HUES6 (cell line): Measurements from ENCODE around the gene DPF1.
A peak's percentile ranks its signal among the peaks of the same experiment; 100 is the strongest.
"Not testable (repeated sequence)": the region's sequence is repeated elsewhere in the genome, so short reads cannot be mapped to it uniquely, and the experiment has no call there.

Source experiments
- H3K27ac ChIP-seq: 2 replicates; pipeline ENCODE4 v1.7.0; 2013; ENCODE audit warnings: low read depth, mild to moderate bottlenecking, low read length, inconsistent platforms
- H3K27me3 ChIP-seq: 2 replicates; pipeline ENCODE4 v1.6.1; 2013; ENCODE audit warnings: low read length; ENCODE audit not compliant: control insufficient read depth, insufficient read depth
- H3K36me3 ChIP-seq: 2 replicates; pipeline ENCODE4 v1.6.1; 2013; ENCODE audit warnings: low read length; ENCODE audit not compliant: control insufficient read depth, insufficient read depth
- H3K4me1 ChIP-seq: 2 replicates; pipeline ENCODE4 v1.6.1; 2013; ENCODE audit warnings: low read length; ENCODE audit not compliant: control insufficient read depth, insufficient read depth
- H3K4me3 ChIP-seq: 2 replicates; pipeline ENCODE4 v1.5.1; 2013; ENCODE audit warnings: low read depth, low read length
- H3K9ac ChIP-seq: one replicate; pipeline ENCODE4 v1.6.1; 2013; ENCODE audit warnings: mild to moderate bottlenecking, low read length
- H3K9me3 ChIP-seq: 2 replicates; pipeline ENCODE4 v1.6.1; 2013; ENCODE audit warnings: low read depth, low read length; ENCODE audit not compliant: control insufficient read depth, insufficient read depth

DPF1 gene

DNA sequence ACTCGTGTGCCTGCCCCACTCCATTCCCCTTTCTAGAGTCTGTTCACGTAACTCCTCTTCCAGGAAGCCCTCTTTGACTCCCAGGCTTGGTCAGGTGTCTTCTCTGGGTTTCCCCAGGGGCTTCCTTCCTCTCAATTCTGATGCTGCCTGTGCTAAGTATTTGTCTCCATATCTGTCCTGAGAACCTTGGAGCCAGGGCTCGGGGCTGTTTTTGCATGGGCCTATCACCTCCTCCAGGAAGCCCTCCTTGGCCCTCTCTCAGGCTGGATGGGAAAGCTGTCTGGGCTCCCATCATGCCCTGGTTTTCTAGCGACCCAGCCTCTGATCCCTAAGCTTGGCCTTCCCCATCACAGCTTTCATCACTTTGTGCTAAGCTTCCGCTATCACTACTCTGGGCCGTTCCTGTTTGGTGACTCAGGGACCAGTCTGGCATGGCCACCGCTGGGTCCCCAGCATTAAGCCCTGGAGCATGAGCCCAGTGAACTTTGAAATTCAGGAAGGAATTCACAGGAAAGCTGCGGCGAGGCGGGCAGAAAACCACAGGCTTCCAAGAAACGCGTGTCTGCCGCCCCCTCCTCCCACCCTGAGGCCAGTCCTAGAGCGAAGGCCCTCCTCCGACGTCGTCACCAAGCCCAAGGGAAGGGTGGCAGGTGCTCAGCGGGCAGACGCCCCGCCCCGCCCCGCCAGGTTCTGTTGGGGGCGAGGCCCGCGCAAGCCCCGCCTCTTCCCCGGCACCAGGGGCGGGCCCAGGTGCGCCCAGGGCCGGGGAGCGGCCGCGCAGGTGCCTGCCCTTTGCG lies 39.9 kb upstream of the DPF1 start:
- peak overlapping the region; percentile 23 for H3K9ac ChIP-seq
- no peaks in the 10 kb centered on the region for H3K36me3 ChIP-seq
- peaks cover 47% of the 10 kb centered on the region for H3K4me1 ChIP-seq

DNA sequence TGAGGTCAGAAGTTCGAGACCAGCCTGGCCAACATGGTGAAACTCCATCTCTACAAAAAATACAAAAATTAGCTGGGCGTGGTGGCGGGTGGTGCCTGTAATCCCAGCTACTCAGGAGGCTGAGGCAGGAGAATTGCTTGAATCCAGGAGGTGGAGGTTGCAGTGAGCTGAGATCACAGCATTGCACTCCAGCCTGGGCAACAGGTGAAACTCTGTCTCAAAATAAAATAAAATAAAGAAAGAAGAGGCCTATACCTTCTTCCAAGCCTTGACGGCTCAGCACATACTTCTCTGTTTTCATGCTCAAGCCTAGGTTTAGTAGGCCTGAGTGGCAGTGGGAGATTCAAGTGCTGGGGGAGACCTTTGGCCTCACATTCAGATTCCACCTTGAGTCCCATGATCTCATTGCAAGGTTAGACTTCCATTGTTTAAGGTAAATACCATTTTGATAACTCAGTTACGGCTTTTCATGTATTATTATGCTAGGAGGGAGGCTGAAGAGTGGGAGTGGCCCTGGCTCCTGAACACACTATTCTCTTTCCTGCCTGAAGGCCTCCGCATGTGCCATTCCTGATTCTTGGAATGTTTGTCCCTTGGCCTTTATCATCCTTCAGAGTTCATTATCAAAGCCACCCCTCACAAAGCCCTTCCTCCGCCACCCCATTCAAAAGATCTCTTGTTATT lies 38.7 kb upstream of the DPF1 start:
- Histone ChIP-seq H3K9me3 (no peaks in the 10 kb centered on the region), H3K9ac (peak overlapping the region; percentile 38), H3K27ac (no peak overlapping the region), H3K27me3 (no peaks in the 10 kb centered on the region), H3K4me3 (no peak overlapping the region), H3K4me1 (peaks cover 35% of the 10 kb centered on the region), H3K36me3 (no peaks in the 10 kb centered on the region)

More for the DNA sequence above, 39.9 kb upstream of the DPF1 start:
- Histone ChIP-seq H3K9me3 (no peaks in the 10 kb centered on the region), H3K27ac (peak overlapping the region; percentile 38; the same call in 1 of the 2 replicates), H3K4me3 (peak overlapping the region; percentile 91), H3K27me3 (no peaks in the 10 kb centered on the region)

DNA sequence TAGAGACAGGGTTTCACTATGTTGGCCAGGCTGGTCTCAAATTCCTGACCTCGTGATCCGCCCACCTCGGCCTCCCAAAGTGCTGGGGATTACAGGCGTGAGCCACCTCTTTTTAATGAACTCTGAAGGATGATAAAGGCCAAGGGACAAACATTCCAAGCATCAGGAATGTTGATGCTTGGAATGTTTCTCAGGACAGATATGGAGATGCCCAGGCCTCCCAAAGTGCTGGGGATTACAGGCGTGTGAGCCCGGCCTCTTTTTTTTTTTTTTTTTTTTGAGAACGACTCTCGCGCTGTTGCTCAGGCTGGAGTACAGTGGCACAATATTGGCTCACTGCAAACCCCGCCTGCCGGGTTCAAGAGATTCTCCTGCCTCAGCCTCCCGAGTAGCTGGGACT lies 37.9 kb upstream of the DPF1 start:
- peaks cover 28% of the 10 kb centered on the region for H3K4me1 ChIP-seq
- not testable (repeated sequence) for H3K27me3 ChIP-seq, H3K36me3 ChIP-seq, H3K4me3 ChIP-seq, H3K9ac ChIP-seq, H3K27ac ChIP-seq, H3K9me3 ChIP-seq

DNA sequence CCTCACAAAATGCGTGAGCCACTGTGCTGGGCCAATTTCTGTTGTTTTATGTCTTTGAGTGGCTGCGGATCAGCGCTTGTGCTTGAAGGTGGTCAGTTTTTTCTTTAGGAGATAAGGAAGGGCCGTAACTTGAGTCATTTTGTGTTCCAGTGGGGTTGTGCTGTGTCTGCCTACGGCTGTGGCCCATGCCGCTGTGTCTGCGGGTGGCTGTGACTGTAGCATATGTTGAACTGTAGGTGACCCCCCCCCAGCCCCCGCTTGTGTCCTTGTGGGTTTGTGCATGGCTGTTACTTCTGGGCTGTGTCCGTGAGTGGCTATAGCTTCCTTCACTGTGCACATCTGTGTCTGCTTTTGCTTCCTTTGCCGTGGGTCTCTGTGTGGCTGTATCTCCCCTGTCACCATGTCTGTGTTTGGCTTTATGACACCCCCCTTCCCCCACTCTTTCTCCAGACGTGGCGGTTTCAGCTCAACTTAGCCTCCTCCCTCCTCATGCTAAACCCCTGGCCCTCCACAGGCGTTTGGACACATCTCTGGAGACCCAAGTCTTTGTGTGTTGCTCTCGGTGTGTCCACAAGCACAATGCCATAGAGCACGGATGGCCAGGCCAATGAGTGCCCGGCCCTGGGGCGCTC lies 31.5 kb upstream of the DPF1 start:
- Histone ChIP-seq H3K9me3 (no peaks in the 10 kb centered on the region), H3K4me1 (peaks cover 39% of the 10 kb centered on the region), H3K27me3 (peaks cover 5% of the 10 kb centered on the region; the same call in 1 of the 2 replicates), H3K36me3 (no peaks in the 10 kb centered on the region), H3K4me3 (peak overlapping the region; percentile 55), H3K9ac (peak overlapping the region; percentile 22), H3K27ac (no peak overlapping the region)

DNA sequence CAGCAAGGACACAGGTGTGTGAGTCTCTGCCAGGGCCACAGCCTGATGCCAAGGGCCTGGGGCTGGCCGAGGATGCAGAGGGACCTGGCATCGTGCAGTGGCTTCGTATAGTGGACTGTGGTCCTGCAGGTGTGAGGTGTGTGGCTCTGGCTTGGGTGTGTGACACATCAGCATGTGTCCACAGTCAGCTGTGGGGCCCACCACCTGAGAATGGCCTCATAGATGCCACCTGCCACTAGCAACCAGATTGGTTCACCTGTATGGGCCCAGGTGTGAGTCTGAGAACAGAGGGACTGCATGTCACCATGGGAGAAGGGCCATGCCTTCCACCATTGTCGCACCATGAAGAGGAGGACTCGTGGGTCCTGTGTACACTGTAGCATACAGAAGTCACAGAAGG lies 29.8 kb upstream of the DPF1 start:
- peak overlapping the region; percentile 22; the same call in 1 of the 2 replicates for H3K4me3 ChIP-seq
- H3K4me1 ChIP-seq = peaks cover 41% of the 10 kb centered on the region
- peak overlapping the region; percentile 59 for H3K9ac ChIP-seq

DNA sequence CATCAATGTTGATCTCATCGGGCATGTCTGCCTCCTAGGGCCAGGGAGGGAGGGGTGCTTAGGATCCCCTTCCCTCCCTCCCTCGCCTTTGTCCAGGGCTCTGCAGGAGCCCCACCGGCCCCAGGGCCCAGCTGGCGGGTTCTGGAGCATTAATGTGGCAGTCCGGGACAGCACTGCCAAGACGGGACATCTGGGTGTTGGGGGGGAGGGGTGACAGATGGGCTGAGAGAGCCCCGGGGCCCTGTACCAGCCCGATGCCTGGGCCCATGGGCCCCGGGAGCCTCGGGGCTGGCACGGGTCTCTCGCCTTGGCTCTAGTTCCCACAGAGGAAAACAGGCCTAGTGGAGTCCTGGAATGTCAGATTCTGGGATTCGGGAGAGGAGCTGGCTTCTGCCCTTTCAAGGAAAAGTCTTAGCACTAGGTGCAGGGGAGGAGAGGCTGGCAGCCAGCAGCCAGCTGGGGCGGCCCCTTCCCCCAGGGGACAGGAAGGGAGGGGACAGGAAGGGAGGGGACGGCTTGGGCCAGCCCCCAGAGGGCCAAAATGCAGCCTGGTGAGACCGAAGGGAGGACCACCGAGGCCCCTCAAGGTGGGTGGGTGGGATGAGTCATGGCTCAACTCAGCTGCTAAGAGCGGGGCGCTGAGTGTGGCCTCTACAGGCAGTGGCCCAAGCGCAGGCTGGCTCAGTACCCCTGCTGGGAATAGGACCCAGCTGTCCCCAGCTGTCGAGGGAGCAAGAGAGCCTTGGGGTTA lies 29.1 kb upstream of the DPF1 start:
- H3K9ac ChIP-seq = peak overlapping the region; percentile 59
- H3K4me1 ChIP-seq = peaks cover 41% of the 10 kb centered on the region
- peak overlapping the region; percentile 22; the same call in 1 of the 2 replicates for H3K4me3 ChIP-seq
- H3K27ac ChIP-seq = peak overlapping the region; percentile 68; the same call in 1 of the 2 replicates
- H3K27me3 ChIP-seq = peaks cover 5% of the 10 kb centered on the region; the same call in 1 of the 2 replicates
- H3K9me3 ChIP-seq = no peaks in the 10 kb centered on the region
- H3K36me3 ChIP-seq = no peaks in the 10 kb centered on the region

More for the DNA sequence above, 29.8 kb upstream of the DPF1 start:
- Histone ChIP-seq H3K27ac (no peak overlapping the region), H3K9me3 (no peaks in the 10 kb centered on the region), H3K27me3 (peaks cover 5% of the 10 kb centered on the region; the same call in 1 of the 2 replicates), H3K36me3 (no peaks in the 10 kb centered on the region)

DNA sequence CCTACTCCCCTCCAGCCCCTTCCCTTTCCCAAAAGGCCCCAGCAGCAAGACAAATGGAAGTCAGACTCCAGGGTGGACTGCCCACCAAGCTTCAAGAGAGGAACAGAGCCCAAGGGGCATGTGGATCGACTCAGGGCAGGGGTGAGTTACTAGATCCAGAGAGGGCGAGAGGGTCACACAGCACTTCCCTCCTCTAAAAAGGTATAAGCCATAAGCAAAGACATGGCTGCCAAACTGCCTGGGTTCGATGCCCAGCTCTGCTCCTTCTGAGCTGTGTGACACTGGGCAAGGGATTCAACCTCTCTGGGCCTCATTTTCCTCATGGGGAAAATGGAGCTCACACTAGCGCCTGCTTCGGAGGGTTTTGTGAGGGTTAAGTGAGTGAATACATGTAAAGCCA lies 28.4 kb upstream of the DPF1 start:
- Histone ChIP-seq H3K27me3 (peaks cover 5% of the 10 kb centered on the region; the same call in 1 of the 2 replicates), H3K9ac (peak overlapping the region; percentile 11), H3K4me1 (peaks cover 41% of the 10 kb centered on the region), H3K9me3 (no peaks in the 10 kb centered on the region), H3K4me3 (peak overlapping the region; percentile 22; the same call in 1 of the 2 replicates), H3K36me3 (no peaks in the 10 kb centered on the region), H3K27ac (peak overlapping the region; percentile 68; the same call in 1 of the 2 replicates)

DNA sequence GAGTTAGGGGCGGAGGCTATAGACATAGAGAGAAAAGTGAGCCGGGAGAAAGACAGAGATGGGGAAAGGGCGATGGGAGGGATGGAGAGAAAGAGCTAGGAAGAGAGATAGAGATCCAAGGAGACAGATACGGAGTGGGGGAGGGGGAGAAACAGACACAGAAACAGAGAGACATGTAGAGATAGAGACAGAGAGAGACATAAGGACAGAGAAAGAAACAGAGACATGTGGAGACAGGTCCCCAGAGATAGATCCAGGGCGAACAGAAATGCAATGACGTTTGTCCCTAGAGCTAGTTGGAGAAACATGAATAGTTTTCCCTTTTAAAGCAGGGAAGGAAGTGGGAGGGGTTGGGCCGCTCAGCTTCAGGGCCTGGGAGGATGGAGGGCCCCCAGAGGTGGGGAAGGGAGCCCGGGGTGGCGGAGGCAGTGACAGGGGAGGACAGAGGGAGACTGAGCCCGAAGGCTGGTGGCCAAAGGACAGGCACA lies 27.6 kb upstream of the DPF1 start:
- peaks cover 5% of the 10 kb centered on the region; the same call in 1 of the 2 replicates for H3K27me3 ChIP-seq
- no peaks in the 10 kb centered on the region for H3K36me3 ChIP-seq
- no peaks in the 10 kb centered on the region for H3K9me3 ChIP-seq
- H3K9ac ChIP-seq = no peak overlapping the region
- H3K4me1 ChIP-seq = peaks cover 41% of the 10 kb centered on the region
- no peak overlapping the region for H3K27ac ChIP-seq
- H3K4me3 ChIP-seq = peak overlapping the region; percentile 40

DNA sequence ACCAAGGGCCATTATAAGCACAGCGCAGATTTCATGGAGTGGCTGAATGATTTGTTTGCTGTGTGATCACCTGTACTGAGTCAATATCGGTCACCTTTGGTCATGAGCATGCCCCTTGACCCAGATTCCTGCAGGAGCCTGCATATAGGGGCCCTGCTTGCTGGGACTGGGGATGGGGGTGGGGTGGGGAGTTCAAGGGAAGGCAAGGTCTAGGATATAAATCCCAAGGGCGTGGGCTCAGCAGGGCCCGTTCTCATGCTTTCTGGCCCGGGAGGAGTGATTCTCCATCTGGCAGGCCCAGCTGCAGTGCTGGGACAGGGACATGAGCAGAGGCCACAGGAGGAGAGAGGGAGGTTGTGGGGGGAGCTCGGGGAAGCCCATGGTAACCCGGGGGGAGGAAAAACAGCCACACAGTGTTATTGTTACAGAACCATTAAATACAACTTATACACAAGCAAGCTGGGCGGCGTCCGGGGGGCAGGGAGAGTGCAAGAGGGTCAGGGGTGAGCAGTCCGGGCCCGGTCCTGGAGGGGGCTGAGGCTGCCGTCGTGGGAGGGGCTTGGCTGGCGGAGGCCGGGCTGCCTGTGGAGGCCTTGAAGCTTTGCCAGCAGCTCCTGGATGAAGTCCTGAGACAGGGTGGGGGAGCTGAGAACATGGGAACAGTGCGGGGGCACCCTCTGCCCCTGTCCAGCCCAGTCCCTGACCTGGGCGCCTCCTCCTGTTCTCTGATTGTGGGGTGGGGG lies 27.0 kb upstream of the DPF1 start:
- H3K36me3 ChIP-seq = no peaks in the 10 kb centered on the region
- H3K4me3 ChIP-seq = peak overlapping the region; percentile 40
- H3K9me3 ChIP-seq = no peaks in the 10 kb centered on the region
- H3K4me1 ChIP-seq = peaks cover 41% of the 10 kb centered on the region
- H3K27ac ChIP-seq = no peak overlapping the region
- H3K27me3 ChIP-seq = peaks cover 5% of the 10 kb centered on the region; the same call in 1 of the 2 replicates
- no peak overlapping the region for H3K9ac ChIP-seq

DNA sequence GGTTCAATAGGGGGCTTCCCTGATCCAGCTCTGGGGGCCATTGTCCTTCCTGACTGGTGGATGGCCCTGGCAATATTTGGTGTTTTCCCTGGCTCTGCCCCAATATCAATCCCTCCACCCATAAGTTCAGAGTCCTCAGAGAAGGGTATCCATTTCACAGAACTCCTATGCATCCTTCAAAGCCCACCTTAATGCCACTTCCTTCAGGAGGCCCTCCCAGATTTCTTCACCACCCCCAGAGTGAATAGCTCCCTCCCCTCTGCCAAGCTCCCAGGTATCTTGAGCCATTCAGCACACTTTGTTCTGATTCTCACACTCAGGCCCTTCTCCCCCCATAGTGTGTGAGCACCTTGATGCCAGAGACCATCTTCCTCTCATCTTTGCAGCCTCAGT lies 26.4 kb upstream of the DPF1 start:
- Histone ChIP-seq H3K27me3 (no peaks in the 10 kb centered on the region; the same call in 1 of the 2 replicates), H3K27ac (no peak overlapping the region), H3K4me3 (no peak overlapping the region)

More for the DNA sequence above, 26.4 kb upstream of the DPF1 start:
- Histone ChIP-seq H3K9ac (no peak overlapping the region), H3K36me3 (no peaks in the 10 kb centered on the region), H3K9me3 (no peaks in the 10 kb centered on the region), H3K4me1 (peaks cover 38% of the 10 kb centered on the region)
